MCF 10A (cell line): ENCODE measurements around the gene TBX19. TPM values are rescaled to one million over a fixed set of nuclear protein-coding genes. Genes with fewer than 3 reads are reported as not detected.

ENCODE experiments used
- BruUV-seq: library from RNA; stranded (reverse); fragments of 400-500 nt; replicated peaks from 2 replicates; lab custom pipeline; 2021; lab: Mats Ljungman, UMichigan
- CTCF ChIA-PET: fragments of 300-600 bp; sonication (Branson Sonifier 250); formaldehyde crosslinking; extraction: SDS; loops from one replicate; lab custom pipeline; 2021; ENCODE audit warnings: antibody characterized with exemption, inconsistent platforms; lab: Yijun Ruan, JAX
- POLR2A ChIA-PET: fragments of 300-600, 350-650 bp; sonication (Branson Sonifier 250); formaldehyde crosslinking; extraction: SDS; loops from one replicate; lab custom pipeline; 2020; ENCODE audit warnings: antibody characterized with exemption, inconsistent platforms; lab: Yijun Ruan, JAX
- DNase-seq: peaks from one replicate; pipeline ENCODE4 v3.0.0-alpha.2; 2018; ENCODE audit not compliant: unreplicated experiment
- H3K27ac Mint-ChIP-seq: one replicate; pipeline ENCODE4 v1.8.0; 2022; ENCODE audit warnings: mild to moderate bottlenecking, low read depth, mixed read lengths; ENCODE audit not compliant: unreplicated experiment
- H3K27me3 Mint-ChIP-seq: one replicate; pipeline ENCODE4 v1.8.0; 2022; ENCODE audit warnings: mixed read lengths; ENCODE audit not compliant: insufficient read depth, unreplicated experiment
- H3K36me3 Mint-ChIP-seq: one replicate; pipeline ENCODE4 v1.8.0; 2022; ENCODE audit warnings: mild to moderate bottlenecking, moderate library complexity, mixed read lengths; ENCODE audit not compliant: insufficient read depth, unreplicated experiment
- H3K4me1 Mint-ChIP-seq: one replicate; pipeline ENCODE4 v1.8.0; 2022; ENCODE audit warnings: mixed read lengths; ENCODE audit not compliant: insufficient read depth, unreplicated experiment
- H3K4me3 Mint-ChIP-seq: one replicate; pipeline ENCODE4 v1.8.0; 2022; ENCODE audit warnings: mild to moderate bottlenecking, moderate library complexity, mixed read lengths; ENCODE audit not compliant: unreplicated experiment
- H3K9me3 Mint-ChIP-seq: one replicate; pipeline ENCODE4 v1.8.0; 2022; ENCODE audit warnings: mixed read lengths; ENCODE audit not compliant: unreplicated experiment
- CTCF ChIP-seq: fragments of 200-600 bp; IDR thresholded peaks from one replicate; pipeline ENCODE4 v1.8.0; 2022; ENCODE audit warnings: antibody characterized with exemption, mild to moderate bottlenecking; ENCODE audit not compliant: unreplicated experiment
- intact Hi-C: fragments of 100-400 bp; cut with micrococcal nuclease; formaldehyde crosslinking; loops from 2 replicates; pipeline ENCODE4 v1.14.1; 2022
- total RNA-seq: library from RNA; stranded (reverse); gene quantifications from 2 replicates; pipeline ENCODE4 v1.2.3, GENCODE V29; 2022

The TBX19 gene
- total RNA-seq, 1 experiment from 2014 or later: 1.6 TPM

- no TSS peak for BruUV-seq
- no peak overlapping the region for H3K4me3 Mint-ChIP-seq
- peak overlapping the region; percentile 78 for H3K27ac Mint-ChIP-seq
- TF ChIP-seq CTCF: no peak
- peaks cover 5% of the 10 kb centered on the region for H3K36me3 Mint-ChIP-seq
- peak; percentile 88 for DNase-seq
- H3K4me1 Mint-ChIP-seq: peaks cover 37% of the 10 kb centered on the region
- no peaks in the 10 kb centered on the region for H3K27me3 Mint-ChIP-seq
- CTCF ChIA-PET: interaction anchor here (0.6 to 3.0 kb wide), 12 partner anchors 10 to 237 kb away, joined by 3 to 22 read pairs (median 4); no protein-coding TSS in a partner anchor
- no peaks in the 10 kb centered on the region for H3K9me3 Mint-ChIP-seq
- intact Hi-C loops: no loop called here
- POLR2A ChIA-PET: interaction anchor here (0.5 to 3.6 kb wide), 30 partner anchors 10 to 1234 kb away, joined by 3 to 22 read pairs (median 4); partner anchors contain the start of genes DCAF6, MPC2 and SFT2D2
These were observed 21.1 kb downstream of the TBX19 start for GRCh38 chr1:168301664-168302320.

- CTCF ChIA-PET: interaction anchor here (0.6 to 2.9 kb wide), 13 partner anchors 9 to 793 kb away, joined by 3 to 15 read pairs (median 4); no protein-coding TSS in a partner anchor
- POLR2A ChIA-PET: interaction anchor here (0.6 to 1.1 kb wide), 3 partner anchors 9 to 582 kb away, joined by 3 to 4 read pairs (median 3); partner anchors contain the start of gene MPZL1
- BruUV-seq: no TSS peak
- no peak overlapping the region for H3K4me3 Mint-ChIP-seq
- no peak for TF ChIP-seq CTCF
- intact Hi-C loops: no loop called here
- no peak for DNase-seq
- H3K36me3 Mint-ChIP-seq: peaks cover 11% of the 10 kb centered on the region
- peak overlapping the region; percentile 33 for H3K27ac Mint-ChIP-seq
- peaks cover 37% of the 10 kb centered on the region for H3K4me1 Mint-ChIP-seq
- H3K9me3 Mint-ChIP-seq: no peaks in the 10 kb centered on the region
- H3K27me3 Mint-ChIP-seq: no peaks in the 10 kb centered on the region
These were observed 23.3 kb downstream of the TBX19 start for GRCh38 chr1:168303716-168304540.

GRCh38 chr1:168304865-168305264, 24.2 kb downstream of the TBX19 start:
- H3K36me3 Mint-ChIP-seq: peaks cover 12% of the 10 kb centered on the region
- CTCF ChIA-PET: interaction anchor here (0.6 to 2.6 kb wide), 13 partner anchors 8 to 794 kb away, joined by 3 to 15 read pairs (median 4); no protein-coding TSS in a partner anchor
- BruUV-seq: no TSS peak

More at GRCh38 chr1:168304865-168305264, 24.2 kb downstream of the TBX19 start:
- Mint-ChIP-seq H3K4me3 (no peak overlapping the region), H3K27me3 (no peaks in the 10 kb centered on the region), H3K4me1 (peaks cover 37% of the 10 kb centered on the region), H3K27ac (no peak overlapping the region), H3K9me3 (no peaks in the 10 kb centered on the region)
- intact Hi-C loops: no loop called here
- POLR2A ChIA-PET: interaction anchor here (0.5 kb wide), 1 partner anchor 16 kb away, joined by 3 read pairs; no protein-coding TSS in a partner anchor
- no peak for TF ChIP-seq CTCF
- no peak for DNase-seq
